Right lobe of liver (tissue), 4 donors: Measurements from ENCODE around the gene NSMF.

Source experiments
- CTCF ChIP-seq, 4 donors: fragments of 200-600 bp in 3 of 4; fragments of 450-650 bp in 1 of 4; IDR thresholded peaks; one replicate each; pipeline versions ENCODE4 v1.5.1 to v1.8.0; 2016 to 2022; ENCODE audit warnings: antibody characterized with exemption in 4 of 4, mild to moderate bottlenecking in 2 of 4
- POLR2A ChIP-seq: fragments of 450-650 bp; IDR thresholded peaks from one replicate; pipeline ENCODE4 v1.6.1; 2017; ENCODE audit warnings: antibody characterized with exemption, mild to moderate bottlenecking
- donor health status: DM: no; HTN: no; CAD: no.
- donor health status: DM: no; HTN: no; CAD: no.
- donor health status: DM: no; HTN: yes; CAD: no.

GRCh38 chr9:137490532-137491186, 31.5 kb upstream of the NSMF start:
- TF ChIP-seq CTCF (IDR thresholded peaks at IDR 0.05) (no peak), POLR2A (no peak)
